Measurements from ENCODE around the gene SLC6A11. TPM values are rescaled to one million over a fixed set of nuclear protein-coding genes. Genes with fewer than 3 reads are reported as not detected.

The SLC6A11 gene
- total and polyA plus RNA-seq, 2 donors (not counting 1 experiment from before 2014, with no cell fraction given) = not detected

GRCh38 chr3:10845839-10846656 lies 30.0 kb downstream of the SLC6A11 start:
- Histone ChIP-seq H3K9ac (ENCODE audit: low read length) (no peak overlapping the region), H3K4me1 (ENCODE audit: control insufficient read depth in 2 of 2, insufficient read depth in 2 of 2, low read length in 2 of 2) (peaks cover 0 to 11% of the 10 kb centered on the region in 2 donors), H3K4me2 (replicated peaks; ENCODE audit: low read depth, low read length, poor library complexity, severe bottlenecking) (no peak overlapping the region), H4K20me1 (ENCODE audit: control insufficient read depth, insufficient read depth, low read length, poor library complexity, severe bottlenecking) (no peaks in the 10 kb centered on the region), H3K9me3 (ENCODE audit: control extremely low read depth in 1 of 3, control insufficient read depth in 2 of 3, insufficient read depth in 1 of 3, low read length in 2 of 3) (peaks cover 0 to 5% (median 0%) of the 10 kb centered on the region in 3 donors), H3K27ac (ENCODE audit: low read length in 2 of 2) (no peak overlapping the region), H3K36me3 (replicated peaks in 1 of 2; ENCODE audit: control extremely low read depth in 1 of 2, control insufficient read depth in 1 of 2, extremely low read depth in 1 of 2, insufficient read depth in 2 of 2, low read length in 1 of 2) (no peaks in the 10 kb centered on the region), H3K4me3 (ENCODE audit: control extremely low read depth in 1 of 5, extremely low read depth in 1 of 5, insufficient read depth in 1 of 5, low read depth in 2 of 5, low read length in 4 of 5) (no peak overlapping the region), H3K79me2 (ENCODE audit: control insufficient read depth, insufficient read depth, low read length) (no peaks in the 10 kb centered on the region), H3K27me3 (replicated peaks in 1 of 4; ENCODE audit: control extremely low read depth in 1 of 4, control insufficient read depth in 3 of 4, insufficient read depth in 4 of 4, low read length in 3 of 4) (peaks cover 0 to 12% (median 5%) of the 10 kb centered on the region in 4 experiments), H2AFZ (ENCODE audit: insufficient read depth, low read depth, low read length, poor library complexity, severe bottlenecking) (no peak overlapping the region)
- ATAC-seq (ENCODE audit: low read depth) (peak; percentile 21), DNase-seq (peak; percentile 14)
- intact Hi-C loops (cut with micrococcal nuclease) = no loop called here
- Mint-ChIP-seq H3K4me1 (peaks cover 15% of the 10 kb centered on the region), H3K9me3 (ENCODE audit: insufficient read depth) (no peaks in the 10 kb centered on the region), H3K4me3 (no peak overlapping the region), H3K27me3 (peaks cover 37% of the 10 kb centered on the region), H3K27ac (no peak overlapping the region)
- TF ChIP-seq CTCF (IDR thresholded peaks at IDR 0.05) = no peak
- WGBS (ENCODE audit: insufficient coverage) = 12% methylated on average over 4 of the region's 5 CpGs
- ChIA-PET CTCF (no interaction called here), POLR2A (no interaction called here)

- TF ChIP-seq EZH2 (IDR thresholded peaks at IDR 0.05; ENCODE audit: borderline replicate concordance, insufficient read depth, low read depth, low read length, poor library complexity, severe bottlenecking) (no peak), CTCF (IDR thresholded peaks at IDR 0.05) (no peak)
- H3K27ac Mint-ChIP-seq = no peak overlapping the region
- H4K20me1 ChIP-seq (ENCODE audit: control insufficient read depth, insufficient read depth, low read length, poor library complexity, severe bottlenecking) = no peaks in the 10 kb centered on the region
- peaks cover 0 to 12% (median 5%) of the 10 kb centered on the region in 4 experiments for H3K27me3 ChIP-seq (replicated peaks in 1 of 4; ENCODE audit: control extremely low read depth in 1 of 4, control insufficient read depth in 3 of 4, insufficient read depth in 4 of 4, low read length in 3 of 4)
- no peak overlapping the region for H3K4me3 Mint-ChIP-seq
- H3K36me3 ChIP-seq (replicated peaks in 1 of 2; ENCODE audit: control extremely low read depth in 1 of 2, control insufficient read depth in 1 of 2, extremely low read depth in 1 of 2, insufficient read depth in 2 of 2, low read length in 1 of 2) = no peaks in the 10 kb centered on the region
- ATAC-seq (ENCODE audit: low read depth) (no peak), DNase-seq (no peak)
- H3K4me2 ChIP-seq (replicated peaks; ENCODE audit: low read depth, low read length, poor library complexity, severe bottlenecking) = no peak overlapping the region
- H3K9ac ChIP-seq (ENCODE audit: low read length) = no peak overlapping the region
- H3K4me1 Mint-ChIP-seq = peaks cover 15% of the 10 kb centered on the region
- H3K27me3 Mint-ChIP-seq = peaks cover 37% of the 10 kb centered on the region
- ChIA-PET POLR2A (no interaction called here), CTCF (no interaction called here)
- H3K4me1 ChIP-seq (ENCODE audit: control insufficient read depth in 2 of 2, insufficient read depth in 2 of 2, low read length in 2 of 2) = peaks cover 0 to 11% of the 10 kb centered on the region in 2 donors
- intact Hi-C loops (cut with micrococcal nuclease) = no loop called here
- no peak overlapping the region for H2AFZ ChIP-seq (ENCODE audit: insufficient read depth, low read depth, low read length, poor library complexity, severe bottlenecking)
- no peak overlapping the region for H3K4me3 ChIP-seq (ENCODE audit: control extremely low read depth in 1 of 5, extremely low read depth in 1 of 5, insufficient read depth in 1 of 5, low read depth in 2 of 5, low read length in 4 of 5)
- no peaks in the 10 kb centered on the region for H3K79me2 ChIP-seq (ENCODE audit: control insufficient read depth, insufficient read depth, low read length)
- H3K27ac ChIP-seq (ENCODE audit: low read length in 2 of 2) = no peak overlapping the region
- 94% methylated on average over 2 of the region's 4 CpGs for WGBS (ENCODE audit: insufficient coverage)
- no peaks in the 10 kb centered on the region for H3K9me3 Mint-ChIP-seq (ENCODE audit: insufficient read depth)
- peaks cover 0 to 5% (median 0%) of the 10 kb centered on the region in 3 donors for H3K9me3 ChIP-seq (ENCODE audit: control extremely low read depth in 1 of 3, control insufficient read depth in 2 of 3, insufficient read depth in 1 of 3, low read length in 2 of 3)
Observed at GRCh38 chr3:10846657-10846975, 30.6 kb downstream of the SLC6A11 start.

Measured in B cell (primary cell).